ENCODE results near the gene RSL24D1.

- TF ChIP-seq EP300 (IDR thresholded peaks at IDR 0.05) = no peak
- TF ChIP-seq CTCF (IDR thresholded peaks at IDR 0.05) = no peak
- TF ChIP-seq POLR2A (IDR thresholded peaks at IDR 0.05) = no peak
Observed at GRCh38 chr15:55234104-55234799, 37.5 kb upstream of the RSL24D1 start.
